ENCODE data around the gene FOXR2. TPM values are rescaled to one million over a fixed set of nuclear protein-coding genes. Genes with fewer than 3 reads are reported as not detected.

FOXR2 gene
- total RNA-seq, 1 experiment from 2014 or later: not detected

DNA sequence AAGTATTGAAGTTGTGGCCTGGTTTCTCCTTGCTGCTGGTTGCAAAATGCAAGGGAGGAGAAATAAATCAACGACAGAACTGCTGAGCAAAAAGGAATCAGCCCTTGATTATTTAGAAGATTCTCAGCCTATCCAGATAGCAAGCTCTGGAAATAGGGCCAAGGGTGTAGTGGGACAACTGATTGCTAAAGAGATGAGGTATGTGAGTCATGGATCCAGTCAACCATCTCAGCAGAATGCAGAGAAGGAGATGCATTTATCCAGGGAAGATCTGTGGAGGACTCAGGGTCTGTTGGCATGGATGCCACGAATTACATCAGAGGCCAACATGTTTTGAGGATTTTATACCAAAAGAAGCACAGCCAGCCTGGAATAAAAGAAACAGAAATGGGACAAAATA is 36.7 kb downstream of the FOXR2 start:
- no peaks in the 10 kb centered on the region for H3K36me3 ChIP-seq (ENCODE audit: control insufficient read depth, insufficient read depth, low read length)
- H3K9me3 ChIP-seq: no peaks in the 10 kb centered on the region
- BruUV-seq (replicated peaks): no TSS peak
- intact Hi-C loops (cut with micrococcal nuclease; ENCODE audit: unreplicated experiment): no loop called here
- Mint-ChIP-seq H3K4me3 (ENCODE audit: unreplicated experiment) (no peak overlapping the region), H3K9me3 (ENCODE audit: unreplicated experiment) (no peaks in the 10 kb centered on the region), H3K27me3 (ENCODE audit: insufficient read depth, unreplicated experiment) (peaks cover 3% of the 10 kb centered on the region), H3K36me3 (ENCODE audit: insufficient read depth, unreplicated experiment) (no peaks in the 10 kb centered on the region), H3K4me1 (ENCODE audit: low read depth, unreplicated experiment) (no peaks in the 10 kb centered on the region), H3K27ac (ENCODE audit: unreplicated experiment) (no peak overlapping the region)
- CTCF ChIA-PET: no interaction called here
- no peaks in the 10 kb centered on the region for H3K27me3 ChIP-seq (replicated peaks; ENCODE audit: control insufficient read depth, insufficient read depth, low read length)
- TF ChIP-seq, protein P1, sequence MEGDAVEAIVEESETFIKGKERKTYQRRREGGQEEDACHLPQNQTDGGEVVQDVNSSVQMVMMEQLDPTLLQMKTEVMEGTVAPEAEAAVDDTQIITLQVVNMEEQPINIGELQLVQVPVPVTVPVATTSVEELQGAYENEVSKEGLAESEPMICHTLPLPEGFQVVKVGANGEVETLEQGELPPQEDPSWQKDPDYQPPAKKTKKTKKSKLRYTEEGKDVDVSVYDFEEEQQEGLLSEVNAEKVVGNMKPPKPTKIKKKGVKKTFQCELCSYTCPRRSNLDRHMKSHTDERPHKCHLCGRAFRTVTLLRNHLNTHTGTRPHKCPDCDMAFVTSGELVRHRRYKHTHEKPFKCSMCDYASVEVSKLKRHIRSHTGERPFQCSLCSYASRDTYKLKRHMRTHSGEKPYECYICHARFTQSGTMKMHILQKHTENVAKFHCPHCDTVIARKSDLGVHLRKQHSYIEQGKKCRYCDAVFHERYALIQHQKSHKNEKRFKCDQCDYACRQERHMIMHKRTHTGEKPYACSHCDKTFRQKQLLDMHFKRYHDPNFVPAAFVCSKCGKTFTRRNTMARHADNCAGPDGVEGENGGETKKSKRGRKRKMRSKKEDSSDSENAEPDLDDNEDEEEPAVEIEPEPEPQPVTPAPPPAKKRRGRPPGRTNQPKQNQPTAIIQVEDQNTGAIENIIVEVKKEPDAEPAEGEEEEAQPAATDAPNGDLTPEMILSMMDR (IDR thresholded peaks at IDR 0.05; ENCODE audit: insufficient read depth in 1 of 2, low read depth in 1 of 2, low read length in 1 of 2, severe bottlenecking in 1 of 2, unreplicated experiment in 1 of 2): no peak
- POLR2A ChIA-PET: no interaction called here
- no peak for DNase-seq
- no peaks in the 10 kb centered on the region for H3K4me1 ChIP-seq
- H3K4me3 ChIP-seq (ENCODE audit: low read depth, low read length): no peak overlapping the region

DNA sequence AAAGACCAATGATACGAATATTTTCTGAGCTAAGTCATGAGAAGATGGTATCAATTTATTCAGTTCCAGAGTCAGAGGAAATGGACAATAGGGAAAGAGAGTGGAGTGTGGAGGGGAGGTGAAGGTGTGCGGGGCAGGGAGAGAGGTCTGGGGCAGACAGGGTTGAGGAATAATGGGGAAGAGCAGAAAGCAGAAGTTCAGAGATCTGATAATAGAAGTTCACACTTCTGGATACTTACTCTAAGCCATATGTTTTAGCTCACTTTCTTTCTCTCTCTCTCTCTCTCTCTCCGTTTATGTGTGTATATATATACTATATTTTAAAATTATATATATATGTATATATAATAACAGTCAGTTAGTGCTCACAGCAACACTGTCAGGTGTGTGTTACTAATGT is 40.4 kb downstream of the FOXR2 start:
- no peaks in the 10 kb centered on the region for H3K4me1 Mint-ChIP-seq (ENCODE audit: low read depth, unreplicated experiment)
- H3K27ac Mint-ChIP-seq (ENCODE audit: unreplicated experiment): no peak overlapping the region

DNA sequence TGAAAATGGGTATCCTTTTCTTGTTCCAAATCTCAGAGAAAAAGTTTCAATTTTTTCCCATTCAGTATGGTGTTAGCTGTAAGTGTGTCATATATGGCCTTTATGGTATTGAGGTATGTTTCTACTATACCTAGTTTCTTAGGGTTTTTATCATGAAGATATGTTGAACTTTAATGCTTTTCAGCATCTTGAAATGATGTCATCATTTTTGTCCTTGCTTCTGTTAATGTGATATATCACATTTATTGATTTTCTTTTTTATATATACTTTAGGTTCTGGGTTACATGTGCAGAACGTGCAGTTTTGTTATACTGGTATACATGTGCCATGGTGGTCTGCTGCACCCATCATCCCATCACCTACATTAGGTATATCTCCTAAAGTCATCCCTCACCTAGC is 44.9 kb downstream of the FOXR2 start:
- BruUV-seq (replicated peaks): no TSS peak

More for the DNA sequence above, 40.4 kb downstream of the FOXR2 start:
- Mint-ChIP-seq H3K27me3 (ENCODE audit: insufficient read depth, unreplicated experiment) (peaks cover 3% of the 10 kb centered on the region), H3K36me3 (ENCODE audit: insufficient read depth, unreplicated experiment) (no peaks in the 10 kb centered on the region), H3K4me3 (ENCODE audit: unreplicated experiment) (no peak overlapping the region), H3K9me3 (ENCODE audit: unreplicated experiment) (no peaks in the 10 kb centered on the region)
- Histone ChIP-seq H3K9me3 (no peaks in the 10 kb centered on the region), H3K4me3 (ENCODE audit: low read depth, low read length) (no peak overlapping the region), H3K27me3 (replicated peaks; ENCODE audit: control insufficient read depth, insufficient read depth, low read length) (no peaks in the 10 kb centered on the region), H3K4me1 (no peaks in the 10 kb centered on the region), H3K36me3 (ENCODE audit: control insufficient read depth, insufficient read depth, low read length) (no peaks in the 10 kb centered on the region)
- intact Hi-C loops (cut with micrococcal nuclease; ENCODE audit: unreplicated experiment): no loop called here
- CTCF ChIA-PET: no interaction called here
- no peak for DNase-seq
- POLR2A ChIA-PET: no interaction called here
- TF ChIP-seq, protein P1 (IDR thresholded peaks at IDR 0.05; ENCODE audit: insufficient read depth in 1 of 2, low read depth in 1 of 2, low read length in 1 of 2, severe bottlenecking in 1 of 2, unreplicated experiment in 1 of 2): no peak
- no TSS peak for BruUV-seq (replicated peaks)

More for the DNA sequence above, 44.9 kb downstream of the FOXR2 start:
- Mint-ChIP-seq H3K27me3 (ENCODE audit: insufficient read depth, unreplicated experiment) (no peaks in the 10 kb centered on the region), H3K36me3 (ENCODE audit: insufficient read depth, unreplicated experiment) (no peaks in the 10 kb centered on the region), H3K27ac (ENCODE audit: unreplicated experiment) (no peak overlapping the region), H3K4me1 (ENCODE audit: low read depth, unreplicated experiment) (no peaks in the 10 kb centered on the region), H3K4me3 (ENCODE audit: unreplicated experiment) (no peak overlapping the region), H3K9me3 (ENCODE audit: unreplicated experiment) (peaks cover 16% of the 10 kb centered on the region)
- intact Hi-C loops (cut with micrococcal nuclease; ENCODE audit: unreplicated experiment): no loop called here
- no peaks in the 10 kb centered on the region for H3K9me3 ChIP-seq
- ChIA-PET POLR2A (no interaction called here), CTCF (no interaction called here)
- H3K4me1 ChIP-seq: no peaks in the 10 kb centered on the region
- DNase-seq: no peak
- H3K36me3 ChIP-seq (ENCODE audit: control insufficient read depth, insufficient read depth, low read length): no peaks in the 10 kb centered on the region
- no peaks in the 10 kb centered on the region for H3K27me3 ChIP-seq (replicated peaks; ENCODE audit: control insufficient read depth, insufficient read depth, low read length)
- no peak overlapping the region for H3K4me3 ChIP-seq (ENCODE audit: low read depth, low read length)
- TF ChIP-seq, protein P1 (IDR thresholded peaks at IDR 0.05; ENCODE audit: insufficient read depth in 1 of 2, low read depth in 1 of 2, low read length in 1 of 2, severe bottlenecking in 1 of 2, unreplicated experiment in 1 of 2): no peak

Other genes with a start within 250 kb of the FOXR2 start
- gene MAGEH1, start 171.3 kb upstream of the FOXR2 start, total RNA-seq (2022): not detected in 2 replicates
- gene USP51, start 133.6 kb upstream of the FOXR2 start, total RNA-seq (2022): 1.2 and 1.8 TPM in 2 replicates
- 9.5 and 10.8 TPM in 2 replicates for gene RRAGB, start 94.3 kb downstream of the FOXR2 start, total RNA-seq (2022)

All from Caco-2 (cell line).